ENCODE results near the gene MASP2.
"Not testable (repeated sequence)": the region's sequence is repeated elsewhere in the genome, so short reads cannot be mapped to it uniquely, and the experiment has no call there.

Gene MASP2

DNA sequence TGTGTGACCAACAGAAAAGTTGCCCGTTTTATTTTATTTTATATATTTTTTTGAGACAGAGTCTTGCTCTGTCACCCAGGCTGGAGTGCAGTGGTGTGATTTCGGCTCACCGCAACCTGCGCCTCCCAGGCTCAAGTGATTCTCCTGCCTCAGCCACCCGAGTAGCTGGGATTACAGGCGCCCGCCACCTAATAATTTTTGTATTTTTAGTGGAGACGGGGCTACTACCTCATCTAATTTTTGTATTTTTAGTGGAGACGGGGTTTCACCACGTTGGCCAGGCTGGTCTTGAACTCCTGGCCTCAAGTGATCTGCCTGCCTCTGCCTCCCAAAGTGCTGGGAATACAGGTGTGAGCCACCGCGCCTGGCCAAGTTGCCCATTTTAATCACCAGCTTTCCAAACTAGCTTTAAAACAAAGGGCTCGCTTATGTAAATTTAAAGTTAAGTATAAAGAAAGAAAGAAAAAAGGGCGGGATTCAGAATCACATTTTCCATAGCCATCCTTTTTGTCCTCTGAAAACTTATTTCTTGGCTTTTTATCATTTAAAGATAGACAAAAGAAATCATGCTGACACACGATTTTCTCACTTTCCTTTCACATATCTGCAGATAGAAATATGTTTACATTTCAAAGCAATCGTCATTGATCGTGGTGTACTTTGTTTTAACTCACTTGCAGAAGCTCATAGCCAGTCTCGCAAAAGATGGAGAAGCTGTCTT is 9.9 kb downstream of the MASP2 start:
- peak; percentile 62 for FAIRE-seq

DNA sequence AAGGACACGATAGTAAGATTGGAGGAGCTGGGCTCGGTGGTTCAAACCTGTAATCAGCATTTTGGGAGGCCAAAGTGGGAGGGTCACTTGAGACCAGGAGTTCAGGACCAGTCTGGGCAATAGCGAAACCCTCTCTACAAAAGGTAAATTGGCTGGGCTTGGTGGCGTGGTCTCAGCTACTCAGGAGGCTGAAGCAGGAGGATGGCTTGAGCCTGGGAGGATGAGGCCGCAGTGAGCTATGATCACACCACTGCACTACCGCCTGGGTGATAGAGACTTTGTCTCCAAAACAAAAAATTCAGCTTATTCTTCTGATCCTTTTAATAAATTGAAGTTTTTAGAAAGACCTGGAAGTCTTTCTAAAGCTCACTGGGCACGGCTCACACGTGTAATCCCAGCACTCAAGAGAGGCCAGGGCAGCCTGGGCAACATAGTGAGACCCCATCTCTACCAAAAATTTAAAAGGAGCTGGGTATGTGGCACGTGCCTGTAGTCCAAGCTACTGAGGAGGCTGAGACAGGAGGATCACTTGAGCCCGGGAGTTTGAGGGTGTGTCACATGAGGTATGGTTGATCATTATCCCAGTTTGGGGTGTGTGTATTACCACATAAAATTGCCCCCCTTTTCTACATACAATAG is 15.3 kb downstream of the MASP2 start:
- no peak for FAIRE-seq

DNA sequence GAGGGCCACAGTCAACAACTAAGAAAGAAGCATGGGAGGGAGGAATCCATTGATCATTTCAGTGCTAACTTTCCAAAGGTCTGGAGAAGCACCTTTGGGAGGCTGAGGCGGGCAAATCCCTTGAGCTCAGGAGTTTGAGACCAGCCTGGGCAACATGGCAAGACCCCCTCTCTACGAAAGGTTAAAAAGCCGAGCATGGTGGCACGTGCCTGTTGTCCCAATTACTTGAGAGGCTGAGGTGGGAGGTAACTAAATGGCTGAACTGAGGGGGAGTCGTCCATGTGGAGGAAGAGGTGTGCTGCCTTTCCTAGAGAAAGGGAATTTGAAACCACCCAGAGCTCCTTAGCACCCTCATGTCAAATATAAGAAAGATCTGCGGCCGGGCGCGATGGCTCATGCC is 16.2 kb downstream of the MASP2 start:
- FAIRE-seq: no peak

DNA sequence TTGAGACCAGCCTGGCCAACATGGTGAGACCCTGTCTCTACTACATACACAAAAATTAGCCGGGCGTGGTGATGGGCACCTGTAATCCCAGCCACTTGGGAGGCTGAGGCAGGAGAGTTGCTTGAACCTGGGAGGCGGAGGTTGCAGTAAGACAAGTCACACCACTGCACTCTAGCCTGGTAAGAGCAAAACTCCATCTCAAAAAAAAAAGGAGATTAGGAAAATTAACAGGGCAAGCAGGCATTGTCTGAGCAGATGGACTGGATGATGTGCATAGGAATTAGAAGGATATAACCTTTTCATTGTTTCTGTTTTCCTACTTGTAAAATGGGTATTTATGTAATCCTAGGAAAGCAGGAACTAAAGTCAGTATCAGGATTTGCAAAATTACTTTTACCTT is 19.0 kb downstream of the MASP2 start:
- no peak for FAIRE-seq

GRCh38 chr1:11027316-11027715 is 19.7 kb downstream of the MASP2 start:
- no peak for FAIRE-seq

DNA sequence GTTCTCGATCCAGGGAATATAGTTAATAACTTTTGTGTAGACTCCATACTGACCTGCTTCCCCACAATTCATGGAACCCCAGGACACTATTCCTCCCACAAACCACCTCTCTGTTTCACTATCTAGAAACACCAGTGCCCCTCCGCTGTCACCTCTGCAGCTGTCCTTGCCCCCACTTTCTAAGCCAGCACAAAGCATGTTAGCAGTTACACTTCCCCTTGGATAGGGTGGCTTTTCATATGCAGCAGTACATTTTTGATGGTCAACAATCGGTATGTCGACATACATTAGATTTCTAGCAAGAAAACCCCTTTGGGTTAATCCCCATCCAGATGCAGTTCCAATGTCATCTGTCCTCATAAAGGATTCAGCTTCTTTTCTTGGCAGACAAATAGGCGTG is 20.1 kb downstream of the MASP2 start:
- no peak for FAIRE-seq

GRCh38 chr1:11026052-11026451 is 21.0 kb downstream of the MASP2 start:
- FAIRE-seq: no peak

DNA sequence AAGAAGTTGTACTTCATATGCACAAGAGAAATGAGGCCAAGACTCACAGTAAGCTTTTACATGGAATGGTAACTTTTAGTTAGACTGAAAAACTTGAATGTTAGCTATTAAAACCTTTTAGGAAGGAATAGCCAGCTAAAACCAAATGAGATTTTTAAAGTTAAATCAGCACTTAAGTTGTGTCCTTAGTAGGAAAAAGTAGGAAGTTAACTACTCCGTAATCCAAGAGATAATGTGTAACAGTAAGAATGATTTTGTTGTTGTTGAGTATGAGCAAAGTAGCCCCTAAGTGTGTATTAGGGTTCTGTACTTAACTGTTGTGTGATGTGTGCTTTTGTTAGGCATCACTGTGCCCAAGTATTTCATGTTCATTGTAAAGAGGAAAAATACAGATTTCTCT is 21.4 kb downstream of the MASP2 start:
- no peak for FAIRE-seq

DNA sequence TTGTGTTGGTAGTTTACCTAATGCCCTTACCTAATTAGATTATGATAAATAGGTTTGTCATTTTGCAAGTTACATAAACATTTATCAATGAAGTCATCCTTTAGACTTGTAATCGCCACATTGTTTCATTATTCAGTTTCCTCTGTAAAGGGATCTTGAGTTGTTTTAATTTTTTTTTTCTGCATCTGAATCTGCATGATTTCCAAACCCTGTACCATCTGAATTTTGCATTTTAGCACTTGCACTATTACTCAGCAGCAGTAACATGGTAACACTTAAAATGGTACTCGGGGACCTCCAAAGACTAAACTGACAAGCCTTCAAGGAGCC is 22.2 kb downstream of the MASP2 start:
- FAIRE-seq: no peak

- no peak for FAIRE-seq
Observed at GRCh38 chr1:11024154-11024873, 22.7 kb downstream of the MASP2 start.

DNA sequence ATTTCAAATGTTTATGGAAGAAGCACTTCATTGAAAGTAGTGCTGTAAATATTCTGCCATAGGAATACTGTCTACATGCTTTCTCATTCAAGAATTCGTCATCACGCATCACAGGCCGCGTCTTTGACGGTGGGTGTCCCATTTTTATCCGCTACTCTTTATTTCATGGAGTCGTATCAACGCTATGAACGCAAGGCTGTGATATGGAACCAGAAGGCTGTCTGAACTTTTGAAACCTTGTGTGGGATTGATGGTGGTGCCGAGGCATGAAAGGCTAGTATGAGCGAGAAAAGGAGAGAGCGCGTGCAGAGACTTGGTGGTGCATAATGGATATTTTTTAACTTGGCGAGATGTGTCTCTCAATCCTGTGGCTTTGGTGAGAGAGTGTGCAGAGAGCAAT is 23.8 kb downstream of the MASP2 start:
- FAIRE-seq: no peak

GRCh38 chr1:11019971-11020370 is 27.1 kb downstream of the MASP2 start:
- FAIRE-seq: no peak

- not testable (repeated sequence) for FAIRE-seq
Observed at GRCh38 chr1:11019358-11019757, 27.7 kb downstream of the MASP2 start.

DNA sequence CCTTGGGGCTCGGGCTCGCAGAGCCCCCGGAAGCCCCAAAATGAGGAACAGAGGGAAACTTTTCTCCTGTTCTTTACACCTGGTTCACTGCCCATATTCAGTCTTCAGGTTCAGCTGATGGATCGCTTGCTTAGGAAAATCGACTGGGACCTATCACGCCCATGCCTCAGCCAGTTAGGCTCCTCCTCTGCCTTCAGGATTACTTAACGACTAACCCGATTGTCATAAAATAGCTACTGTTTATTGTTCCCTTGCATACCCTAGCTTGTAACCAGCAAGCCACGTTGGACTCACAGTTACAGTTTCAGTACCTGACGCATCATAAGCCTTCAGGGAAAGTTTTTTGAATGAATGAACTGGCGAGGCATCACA is 33.9 kb downstream of the MASP2 start:
- no peak for FAIRE-seq

- no peak for FAIRE-seq
Observed at GRCh38 chr1:11012260-11013159, 34.5 kb downstream of the MASP2 start, which contains the start of gene TARDBP. Gene TARDBP, plus strand, starts transcription at chr1:11012654. Its CDS starts 1,074 bp downstream, at chr1:11013728.

GRCh38 chr1:11000526-11000925 is 46.5 kb downstream of the MASP2 start:
- no peak for FAIRE-seq

DNA sequence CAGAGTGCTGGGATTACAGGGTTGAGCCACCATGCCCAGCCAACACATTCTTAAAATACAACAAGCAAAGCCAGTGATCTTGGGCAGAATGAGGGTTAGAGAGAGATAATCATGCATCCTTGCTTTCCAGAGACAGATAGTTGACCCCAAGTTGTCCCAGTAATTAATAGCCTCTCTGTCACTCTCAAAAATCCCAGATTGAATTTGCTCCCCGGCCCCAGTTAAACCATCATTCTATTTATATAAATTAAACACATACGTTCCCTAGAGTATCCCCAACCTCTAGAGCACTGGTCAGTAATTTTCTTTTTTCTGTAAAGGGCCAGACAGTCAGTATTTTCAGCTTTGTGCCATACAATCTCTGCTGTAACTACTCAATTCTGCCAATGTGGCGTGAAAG is 50.9 kb downstream of the MASP2 start:
- FAIRE-seq: no peak

- no peak for FAIRE-seq
Observed at GRCh38 chr1:10992864-10993263, 54.2 kb downstream of the MASP2 start.

DNA sequence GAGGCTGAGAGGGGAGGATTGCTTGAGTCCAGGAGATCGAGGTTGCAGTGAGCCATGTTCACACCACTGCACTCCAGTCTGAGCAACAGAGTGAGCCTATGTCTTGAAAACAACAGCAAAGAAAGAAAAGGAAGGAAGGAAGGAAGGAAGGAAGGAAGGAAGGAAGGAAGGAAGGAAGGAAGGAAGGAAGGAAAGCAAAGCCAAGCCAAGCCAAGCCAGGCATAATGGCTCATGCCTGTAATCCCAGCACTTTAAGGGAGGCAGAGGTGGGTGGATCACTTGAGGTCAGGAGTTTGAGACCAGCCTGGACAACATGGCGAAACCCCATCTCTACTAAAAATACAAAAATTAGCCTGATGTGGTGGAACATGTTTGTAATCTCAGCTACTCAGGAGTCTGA is 55.0 kb downstream of the MASP2 start:
- FAIRE-seq: not testable (repeated sequence)

DNA sequence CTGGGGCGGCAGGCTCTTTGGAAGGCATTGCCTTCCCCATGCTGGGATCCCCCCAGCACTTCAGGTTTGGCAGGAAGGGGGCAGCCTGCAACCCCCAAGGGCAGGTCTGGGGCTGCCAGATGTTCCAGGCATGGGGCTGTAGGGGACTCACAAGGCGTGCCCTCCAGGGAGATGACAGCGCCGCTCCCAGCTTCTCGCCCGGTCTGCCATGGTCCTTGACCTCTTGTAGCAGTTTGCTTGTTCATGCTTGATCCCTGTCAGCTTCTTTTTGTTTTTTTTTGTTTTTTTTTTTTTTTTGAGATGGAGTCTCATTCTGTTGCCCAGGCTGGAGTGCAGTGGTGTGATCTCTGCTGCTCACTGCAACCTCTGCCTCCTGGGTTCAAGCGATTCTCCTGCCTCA is 56.2 kb downstream of the MASP2 start:
- no peak for FAIRE-seq

- FAIRE-seq: not testable (repeated sequence)
Observed at GRCh38 chr1:10989920-10990516, 57.0 kb downstream of the MASP2 start.

DNA sequence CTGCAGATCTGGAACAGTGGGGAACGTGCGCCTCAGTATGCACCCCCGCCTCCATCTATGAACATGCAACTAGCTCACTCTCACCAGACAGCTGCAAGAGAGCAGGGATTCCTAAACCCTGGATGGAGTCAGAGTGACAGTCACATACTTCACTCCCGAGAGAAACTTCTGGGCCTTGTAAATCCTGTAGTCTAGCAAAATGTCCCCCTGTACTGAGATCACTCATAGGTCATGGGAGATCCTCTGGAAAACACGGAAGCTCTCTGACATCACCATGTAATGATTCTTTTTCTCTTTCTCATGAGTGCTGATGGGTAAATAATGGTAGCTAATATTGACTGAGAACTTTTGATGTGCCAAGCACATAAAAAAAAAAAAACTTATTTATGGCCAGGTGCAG is 57.9 kb downstream of the MASP2 start:
- FAIRE-seq: no peak

All from colon (tissue), 2 donors.